K562 (cell line): ENCODE results near the gene PICK1. TPM values are rescaled to one million over a fixed set of nuclear protein-coding genes. Genes with fewer than 3 reads are reported as not detected.

Experiments
- ARID4B ChIP-seq: sonication (generic); formaldehyde crosslinking; IDR thresholded peaks from 2 replicates; pipeline ENCODE4 v1.8.0; 2022; ENCODE audit warnings: mild to moderate bottlenecking, missing genetic modification reagents
- BMI1 ChIP-seq: fragments of 150-350 bp; IDR thresholded peaks from 2 replicates; pipeline ENCODE4 v1.6.1; 2014; ENCODE audit warnings: low read length
- CTCF ChIP-seq, 3 experiments: IDR thresholded peaks in 2 of 3; conservative IDR thresholded peaks in 1 of 3; 2 replicates each; pipeline ENCODE4 v1.5.1; 2011 to 2012; ENCODE audit warnings: low read length in 3 of 3, mild to moderate bottlenecking in 3 of 3, control low read depth in 2 of 3, improper control_type of control experiment in 1 of 3, inconsistent platforms in 1 of 3, low read depth in 1 of 3, mixed read lengths in 1 of 3, moderate library complexity in 1 of 3; ENCODE audit not compliant: insufficient read depth in 2 of 3
- DMBX1 ChIP-seq: fragments of 250-450 bp; sonication (Bioruptor Pico); IDR thresholded peaks from 2 replicates; pipeline ENCODE4 v1.8.0; 2022; ENCODE audit warnings: inconsistent platforms, mild to moderate bottlenecking, moderate library complexity, borderline replicate concordance
- FUS ChIP-seq: fragments of 200-400 bp; formaldehyde crosslinking; optimal IDR thresholded peaks from 2 replicates; pipeline ENCODE3; 2017; ENCODE audit warnings: low read depth, low read length
- HDAC2 ChIP-seq: fragments of 450-650 bp; IDR thresholded peaks from 2 replicates; pipeline ENCODE4 v1.6.1; 2016; ENCODE audit warnings: mild to moderate bottlenecking
- JUND ChIP-seq, 2 experiments: IDR thresholded peaks; 2 replicates in 1 of 2; 3 replicates in 1 of 2; pipeline ENCODE4 v1.6.1; 2011; ENCODE audit warnings: borderline replicate concordance in 2 of 2, low read depth in 2 of 2, low read length in 2 of 2, improper control_type of control experiment in 1 of 2, missing biosample characterization in 1 of 2, missing genetic modification characterization in 1 of 2, missing genetic modification reagents in 1 of 2
- MAFG ChIP-seq: fragments of 450-650 bp; conservative IDR thresholded peaks from 2 replicates; pipeline ENCODE4 v1.6.1; 2016; ENCODE audit warnings: missing genetic modification characterization, missing compliant biosample characterization
- NCOA4 ChIP-seq: fragments of 450-650 bp; IDR thresholded peaks from 2 replicates; pipeline ENCODE4 v1.6.1; 2018; ENCODE audit warnings: mild to moderate bottlenecking; ENCODE audit not compliant: partially characterized antibody
- PCBP1 ChIP-seq: fragments of 200-400 bp; formaldehyde crosslinking; IDR thresholded peaks from 2 replicates; pipeline ENCODE4 v1.6.1; 2018; ENCODE audit warnings: mild to moderate bottlenecking, low read depth, low read length; ENCODE audit not compliant: poor library complexity, severe bottlenecking
- SREBF2 ChIP-seq: sonication (generic); formaldehyde crosslinking; IDR thresholded peaks from 2 replicates; pipeline ENCODE4 v1.4.0; 2020; ENCODE audit warnings: mild to moderate bottlenecking, missing genetic modification reagents
- ZNF57 ChIP-seq: fragments of 450-650 bp; formaldehyde crosslinking; IDR thresholded peaks from 2 replicates; pipeline ENCODE4 v1.4.0; 2020; ENCODE audit warnings: mild to moderate bottlenecking, moderate library complexity
- polyA plus RNA-seq, 8 experiments: library from polyadenylated mRNA; depleted of rRNA in 4 of 8; stranded (reverse) in 5 of 8; unstranded in 3 of 8; fragments of >200 nt; fragmentation: Nextera tagmentation in 2 of 8; fragmentation: Illumina TruSeq in 1 of 8; extraction: Ambion mirVana in 2 of 8; extraction: Trizol in 1 of 8; gene quantifications; 2 replicates each; pipeline versions ENCODE4 v1.2.1 to v1.2.3, GENCODE V29; 2011 to 2014; ENCODE audit warnings: inconsistent platforms in 1 of 8, missing spikeins in 1 of 8
- total RNA-seq, 7 experiments: library from RNA; depleted of rRNA in 6 of 7; stranded (reverse); fragments of >200 nt in 6 of 7; fragmentation: Illumina TruSeq in 2 of 7; extraction: Trizol in 2 of 7; gene quantifications; 2 replicates each; pipeline versions ENCODE4 v1.2.1 to v1.2.3, GENCODE V29; 2011 to 2021; ENCODE audit warnings: low replicate concordance in 1 of 7
- TF ChIP-seq, protein P1 (sequence below): fragments of 150-350 bp; IDR thresholded peaks from 2 replicates; pipeline ENCODE4 v1.6.1; 2014; ENCODE audit warnings: low read depth, mild to moderate bottlenecking, low read length, borderline replicate concordance
- TF ChIP-seq, protein P2 (sequence below): fragments of 250-450 bp; sonication (Bioruptor Pico); IDR thresholded peaks from 2 replicates; pipeline ENCODE4 v1.8.0; 2021; ENCODE audit warnings: mild to moderate bottlenecking, moderate library complexity

PICK1 gene
- total and polyA plus RNA-seq, 9 of the 15 experiments (the other 6 are each of a cell fraction or from before 2014, with no cell fraction given): 0.06 to 11.0 (median 7.9) TPM; not detected in 1

DNA sequence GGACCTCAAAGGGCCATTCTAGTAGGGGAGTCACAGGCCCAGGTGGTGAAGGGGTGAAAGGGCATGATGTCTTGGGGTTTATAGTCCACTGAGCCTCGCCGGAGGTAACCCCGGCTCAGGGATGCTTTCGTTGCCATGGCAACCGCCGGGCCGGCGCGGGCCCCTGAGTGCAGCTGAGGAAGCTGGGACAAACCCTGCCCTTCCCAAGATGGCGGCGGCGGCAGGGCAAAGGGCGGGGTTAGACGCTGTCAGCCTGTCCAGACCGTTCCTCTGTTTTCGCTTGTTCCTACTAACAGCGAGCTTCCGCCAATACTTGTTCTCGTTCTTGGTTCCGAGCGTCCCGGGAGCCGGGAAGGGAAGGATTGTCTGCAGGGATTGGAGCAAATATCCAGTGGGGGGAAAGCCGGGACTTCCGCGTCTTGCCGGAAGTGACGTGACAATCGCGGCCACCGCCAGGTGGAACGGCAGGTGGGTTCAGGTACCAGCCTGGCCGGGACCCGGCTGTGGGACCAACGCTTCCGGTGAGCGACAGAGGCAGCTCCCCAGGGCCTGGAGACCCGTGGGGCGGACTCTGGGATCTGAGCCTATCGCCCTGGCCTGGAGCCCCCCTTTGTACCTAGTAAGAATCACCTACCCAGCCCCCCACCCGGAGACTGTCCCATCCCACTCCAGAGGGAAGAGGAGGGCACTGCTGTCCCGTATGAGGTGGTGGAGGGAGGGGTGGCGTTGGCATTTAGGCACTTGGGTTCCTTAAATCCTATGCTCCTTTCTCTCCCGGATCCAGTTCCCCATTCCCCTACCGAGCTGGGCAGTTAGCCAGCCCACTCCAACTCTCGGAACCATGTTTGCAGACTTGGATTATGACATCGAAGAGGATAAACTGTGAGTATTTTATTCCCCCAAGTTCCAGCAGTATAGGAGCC is at the start of gene PICK1 (continued):
- TF ChIP-seq CTCF (IDR thresholded peaks at IDR 0.05 in 2 of 3, conservative IDR thresholded peaks at IDR 0.05 in 1 of 3; ENCODE audit: insufficient read depth in 2 of 3, low read depth in 1 of 3, low read length in 3 of 3): no peak
- TF ChIP-seq DMBX1: no peak
- TF ChIP-seq ZNF57: no peak
- TF ChIP-seq JUND (IDR thresholded peaks at IDR 0.05; ENCODE audit: borderline replicate concordance, low read depth, low read length): no peak
- no peak for TF ChIP-seq JUND (tag; IDR thresholded peaks at IDR 0.05; ENCODE audit: borderline replicate concordance, low read depth, low read length)
- no peak for TF ChIP-seq ARID4B (CRISPR knock-in tag)
- TF ChIP-seq, protein P1, sequence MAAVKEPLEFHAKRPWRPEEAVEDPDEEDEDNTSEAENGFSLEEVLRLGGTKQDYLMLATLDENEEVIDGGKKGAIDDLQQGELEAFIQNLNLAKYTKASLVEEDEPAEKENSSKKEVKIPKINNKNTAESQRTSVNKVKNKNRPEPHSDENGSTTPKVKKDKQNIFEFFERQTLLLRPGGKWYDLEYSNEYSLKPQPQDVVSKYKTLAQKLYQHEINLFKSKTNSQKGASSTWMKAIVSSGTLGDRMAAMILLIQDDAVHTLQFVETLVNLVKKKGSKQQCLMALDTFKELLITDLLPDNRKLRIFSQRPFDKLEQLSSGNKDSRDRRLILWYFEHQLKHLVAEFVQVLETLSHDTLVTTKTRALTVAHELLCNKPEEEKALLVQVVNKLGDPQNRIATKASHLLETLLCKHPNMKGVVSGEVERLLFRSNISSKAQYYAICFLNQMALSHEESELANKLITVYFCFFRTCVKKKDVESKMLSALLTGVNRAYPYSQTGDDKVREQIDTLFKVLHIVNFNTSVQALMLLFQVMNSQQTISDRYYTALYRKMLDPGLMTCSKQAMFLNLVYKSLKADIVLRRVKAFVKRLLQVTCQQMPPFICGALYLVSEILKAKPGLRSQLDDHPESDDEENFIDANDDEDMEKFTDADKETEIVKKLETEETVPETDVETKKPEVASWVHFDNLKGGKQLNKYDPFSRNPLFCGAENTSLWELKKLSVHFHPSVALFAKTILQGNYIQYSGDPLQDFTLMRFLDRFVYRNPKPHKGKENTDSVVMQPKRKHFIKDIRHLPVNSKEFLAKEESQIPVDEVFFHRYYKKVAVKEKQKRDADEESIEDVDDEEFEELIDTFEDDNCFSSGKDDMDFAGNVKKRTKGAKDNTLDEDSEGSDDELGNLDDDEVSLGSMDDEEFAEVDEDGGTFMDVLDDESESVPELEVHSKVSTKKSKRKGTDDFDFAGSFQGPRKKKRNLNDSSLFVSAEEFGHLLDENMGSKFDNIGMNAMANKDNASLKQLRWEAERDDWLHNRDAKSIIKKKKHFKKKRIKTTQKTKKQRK: no peak
- TF ChIP-seq, protein P2, sequence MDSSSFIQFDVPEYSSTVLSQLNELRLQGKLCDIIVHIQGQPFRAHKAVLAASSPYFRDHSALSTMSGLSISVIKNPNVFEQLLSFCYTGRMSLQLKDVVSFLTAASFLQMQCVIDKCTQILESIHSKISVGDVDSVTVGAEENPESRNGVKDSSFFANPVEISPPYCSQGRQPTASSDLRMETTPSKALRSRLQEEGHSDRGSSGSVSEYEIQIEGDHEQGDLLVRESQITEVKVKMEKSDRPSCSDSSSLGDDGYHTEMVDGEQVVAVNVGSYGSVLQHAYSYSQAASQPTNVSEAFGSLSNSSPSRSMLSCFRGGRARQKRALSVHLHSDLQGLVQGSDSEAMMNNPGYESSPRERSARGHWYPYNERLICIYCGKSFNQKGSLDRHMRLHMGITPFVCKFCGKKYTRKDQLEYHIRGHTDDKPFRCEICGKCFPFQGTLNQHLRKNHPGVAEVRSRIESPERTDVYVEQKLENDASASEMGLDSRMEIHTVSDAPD: no peak
- TF ChIP-seq FUS: no peak
- no peak for TF ChIP-seq NCOA4
- TF ChIP-seq SREBF2 (CRISPR knock-in tag): no peak
- 0 out of 2 replicates have a peak, but pooled peaks have one; percentile 73 for TF ChIP-seq HDAC2
- TF ChIP-seq MAFG (tag): no peak
- TF ChIP-seq PCBP1: no peak
- peak; percentile 95 for TF ChIP-seq BMI1
